ENCODE measurements around the gene TBKBP1. TPM values are rescaled to one million over a fixed set of nuclear protein-coding genes. Genes with fewer than 3 reads are reported as not detected.

Gene TBKBP1
- total RNA-seq, 1 donor from 2014 or later = 52.7 TPM

- H3K27ac Mint-ChIP-seq = no peak overlapping the region
- peaks cover 30% of the 10 kb centered on the region for H3K36me3 Mint-ChIP-seq
- TF ChIP-seq, protein P1, sequence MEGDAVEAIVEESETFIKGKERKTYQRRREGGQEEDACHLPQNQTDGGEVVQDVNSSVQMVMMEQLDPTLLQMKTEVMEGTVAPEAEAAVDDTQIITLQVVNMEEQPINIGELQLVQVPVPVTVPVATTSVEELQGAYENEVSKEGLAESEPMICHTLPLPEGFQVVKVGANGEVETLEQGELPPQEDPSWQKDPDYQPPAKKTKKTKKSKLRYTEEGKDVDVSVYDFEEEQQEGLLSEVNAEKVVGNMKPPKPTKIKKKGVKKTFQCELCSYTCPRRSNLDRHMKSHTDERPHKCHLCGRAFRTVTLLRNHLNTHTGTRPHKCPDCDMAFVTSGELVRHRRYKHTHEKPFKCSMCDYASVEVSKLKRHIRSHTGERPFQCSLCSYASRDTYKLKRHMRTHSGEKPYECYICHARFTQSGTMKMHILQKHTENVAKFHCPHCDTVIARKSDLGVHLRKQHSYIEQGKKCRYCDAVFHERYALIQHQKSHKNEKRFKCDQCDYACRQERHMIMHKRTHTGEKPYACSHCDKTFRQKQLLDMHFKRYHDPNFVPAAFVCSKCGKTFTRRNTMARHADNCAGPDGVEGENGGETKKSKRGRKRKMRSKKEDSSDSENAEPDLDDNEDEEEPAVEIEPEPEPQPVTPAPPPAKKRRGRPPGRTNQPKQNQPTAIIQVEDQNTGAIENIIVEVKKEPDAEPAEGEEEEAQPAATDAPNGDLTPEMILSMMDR (IDR thresholded peaks at IDR 0.05; ENCODE audit: unreplicated experiment) = no peak
- H3K9me3 Mint-ChIP-seq = no peaks in the 10 kb centered on the region
- H3K27me3 Mint-ChIP-seq (ENCODE audit: low read depth) = no peaks in the 10 kb centered on the region
- no peak for DNase-seq (ENCODE audit: low spot score in 2 of 2, unreplicated experiment in 2 of 2)
- H3K4me1 Mint-ChIP-seq = no peaks in the 10 kb centered on the region
- no peak overlapping the region for H3K4me3 Mint-ChIP-seq
Observed at GRCh38 chr17:47686276-47686635, 7.7 kb upstream of the TBKBP1 start.

DNA sequence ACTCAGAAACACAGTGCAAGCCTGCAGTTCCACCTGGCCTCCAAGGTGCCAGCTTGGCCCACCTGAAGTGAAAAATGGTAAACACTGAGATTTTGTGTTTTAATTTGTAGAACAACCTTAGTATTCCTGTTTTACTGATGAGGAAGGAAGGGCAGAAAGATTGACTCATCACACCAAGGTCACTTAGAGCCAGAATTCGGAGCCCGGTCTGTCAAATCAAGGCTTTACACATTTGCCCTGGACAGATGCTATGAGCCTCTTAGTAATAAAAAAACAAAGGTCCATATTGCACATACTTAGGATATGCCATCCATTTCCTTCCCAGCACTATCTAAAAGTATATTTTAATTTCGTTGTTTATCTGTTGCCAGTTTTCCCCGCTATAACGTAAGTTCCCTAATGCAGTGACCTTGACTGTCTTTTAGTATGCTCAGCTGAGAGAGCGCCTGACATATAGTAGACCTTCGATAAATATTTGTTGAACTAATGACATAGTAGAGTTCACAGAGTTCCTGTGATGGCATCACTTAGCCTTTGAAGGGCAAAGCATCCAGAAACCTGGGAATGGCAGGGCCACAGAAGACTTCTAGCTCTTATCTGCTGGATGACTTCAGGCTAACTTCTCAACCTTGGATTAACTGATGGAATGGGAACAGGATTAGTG is 7.2 kb upstream of the TBKBP1 start:
- H3K27ac Mint-ChIP-seq = peak overlapping the region; percentile 14

DNA sequence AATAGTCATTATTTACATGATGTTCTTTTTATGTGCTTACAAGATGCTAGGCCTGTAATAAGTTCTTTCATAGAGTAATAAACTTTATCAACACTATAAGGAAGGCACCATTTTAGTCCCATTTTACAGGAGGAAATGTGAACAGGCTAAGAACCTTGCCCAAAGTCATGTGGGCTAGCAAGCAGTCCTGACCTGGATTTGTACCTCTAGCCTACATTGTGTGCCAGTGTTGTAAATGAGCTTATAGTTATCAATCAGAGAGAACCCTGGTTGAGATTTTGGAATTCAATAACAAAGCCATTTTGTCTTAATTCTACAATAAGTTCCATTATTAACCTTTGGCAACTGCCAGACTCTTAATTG is 6.7 kb upstream of the TBKBP1 start:
- no peaks in the 10 kb centered on the region for H3K4me1 Mint-ChIP-seq
- TF ChIP-seq, protein P1 (IDR thresholded peaks at IDR 0.05; ENCODE audit: unreplicated experiment) = no peak
- H3K27ac Mint-ChIP-seq = peak overlapping the region; percentile 14
- H3K4me3 Mint-ChIP-seq = no peak overlapping the region
- DNase-seq (ENCODE audit: low spot score in 2 of 2, unreplicated experiment in 2 of 2) = no peak
- no peaks in the 10 kb centered on the region for H3K9me3 Mint-ChIP-seq
- no peaks in the 10 kb centered on the region for H3K27me3 Mint-ChIP-seq (ENCODE audit: low read depth)
- H3K36me3 Mint-ChIP-seq = peaks cover 24% of the 10 kb centered on the region

More for the DNA sequence above, 7.2 kb upstream of the TBKBP1 start:
- no peaks in the 10 kb centered on the region for H3K9me3 Mint-ChIP-seq
- no peak for DNase-seq (ENCODE audit: low spot score in 2 of 2, unreplicated experiment in 2 of 2)
- no peaks in the 10 kb centered on the region for H3K27me3 Mint-ChIP-seq (ENCODE audit: low read depth)
- no peak overlapping the region for H3K4me3 Mint-ChIP-seq
- TF ChIP-seq, protein P1 (IDR thresholded peaks at IDR 0.05; ENCODE audit: unreplicated experiment) = no peak
- H3K36me3 Mint-ChIP-seq = peaks cover 29% of the 10 kb centered on the region
- H3K4me1 Mint-ChIP-seq = no peaks in the 10 kb centered on the region

DNA sequence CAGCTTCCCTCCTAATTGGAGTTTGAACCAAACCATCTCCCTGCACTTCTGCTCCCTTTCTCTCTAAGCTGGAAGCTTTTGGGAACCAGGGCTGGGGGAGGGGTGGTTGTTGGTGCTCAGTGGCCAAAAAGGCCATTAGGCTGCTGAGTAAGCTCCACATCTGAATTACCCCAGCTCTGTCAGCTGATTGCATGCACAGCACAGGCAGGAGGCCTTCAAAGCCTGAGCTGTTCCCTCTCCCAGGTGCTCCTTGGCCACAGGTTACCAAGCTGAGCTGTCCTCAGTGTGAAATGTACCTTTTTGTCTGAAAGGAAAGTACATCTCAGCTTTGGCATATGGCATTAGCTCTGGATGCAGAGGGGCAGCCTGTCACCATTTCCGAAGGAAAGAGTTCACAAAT is 6.2 kb upstream of the TBKBP1 start:
- Mint-ChIP-seq H3K36me3 (peaks cover 20% of the 10 kb centered on the region), H3K27ac (no peak overlapping the region), H3K9me3 (no peaks in the 10 kb centered on the region), H3K4me1 (peaks cover 4% of the 10 kb centered on the region), H3K4me3 (no peak overlapping the region), H3K27me3 (ENCODE audit: low read depth) (no peaks in the 10 kb centered on the region)
- TF ChIP-seq, protein P1 (IDR thresholded peaks at IDR 0.05; ENCODE audit: unreplicated experiment) = no peak
- DNase-seq (ENCODE audit: low spot score in 2 of 2, unreplicated experiment in 2 of 2) = no peak

- H3K36me3 Mint-ChIP-seq = peaks cover 3% of the 10 kb centered on the region
- TF ChIP-seq, protein P1 (IDR thresholded peaks at IDR 0.05; ENCODE audit: unreplicated experiment) = no peak
- H3K27ac Mint-ChIP-seq = no peak overlapping the region
- H3K9me3 Mint-ChIP-seq = no peaks in the 10 kb centered on the region
- H3K4me1 Mint-ChIP-seq = peaks cover 16% of the 10 kb centered on the region
- no peak overlapping the region for H3K4me3 Mint-ChIP-seq
- H3K27me3 Mint-ChIP-seq (ENCODE audit: low read depth) = no peaks in the 10 kb centered on the region
- no peak for DNase-seq (ENCODE audit: low spot score in 2 of 2, unreplicated experiment in 2 of 2)
Observed at GRCh38 chr17:47690121-47690520, 3.8 kb upstream of the TBKBP1 start.
